ENCODE results near the gene DLG2.
"Not testable (repeated sequence)": the region's sequence is repeated elsewhere in the genome, so short reads cannot be mapped to it uniquely, and the experiment has no call there.

DLG2 gene

DNA sequence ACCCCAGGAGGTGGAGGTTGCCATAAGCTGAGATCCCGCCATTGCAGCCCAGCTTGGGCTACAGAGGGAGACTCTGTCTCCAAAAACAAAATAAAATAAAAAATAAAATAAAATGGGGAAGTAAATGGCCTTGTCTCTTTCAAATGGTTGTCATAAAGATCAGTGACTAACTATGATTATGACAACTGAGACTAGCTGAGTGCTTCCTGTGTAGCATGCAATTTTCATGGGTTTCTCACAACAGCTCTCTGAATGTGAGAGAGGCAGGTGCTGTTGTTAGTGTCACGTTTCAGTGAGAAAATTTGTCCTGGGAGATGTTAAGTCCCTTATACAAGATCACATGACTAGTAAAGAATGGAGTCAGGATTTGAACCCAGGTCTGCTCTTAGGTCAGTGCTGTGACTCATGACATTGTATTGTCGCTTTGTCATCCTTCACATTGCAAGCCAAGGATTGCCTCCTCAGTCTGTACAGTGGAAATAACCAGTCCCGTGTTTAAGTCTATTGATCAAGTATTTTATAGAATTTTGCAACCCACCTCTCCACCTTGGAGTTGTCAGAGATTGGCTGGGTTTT, 2177.7 kb downstream of the DLG2 start:
- no peak for DNase-seq (ENCODE audit: low spot score)

DNA sequence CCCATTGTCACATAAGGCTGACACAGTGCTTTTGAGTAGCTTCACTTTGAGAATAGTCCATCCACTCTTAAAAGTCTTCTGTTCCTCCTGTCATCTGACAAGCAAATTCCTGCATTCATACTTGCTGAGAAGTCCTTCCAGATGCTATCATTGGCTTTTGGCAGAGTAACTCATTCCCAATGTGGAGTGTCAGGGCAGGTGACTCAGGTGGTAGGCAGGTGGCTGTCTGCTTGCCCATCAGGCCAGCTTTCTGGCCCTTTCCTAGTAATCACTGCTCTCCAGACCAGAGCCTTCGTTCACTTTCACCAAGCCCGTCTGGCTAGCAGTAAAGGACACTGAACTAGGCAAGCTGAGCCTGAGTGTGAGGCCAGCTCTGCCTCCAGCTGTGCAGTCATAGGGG, 2178.5 kb downstream of the DLG2 start:
- no peak for DNase-seq (ENCODE audit: low spot score)

DNA sequence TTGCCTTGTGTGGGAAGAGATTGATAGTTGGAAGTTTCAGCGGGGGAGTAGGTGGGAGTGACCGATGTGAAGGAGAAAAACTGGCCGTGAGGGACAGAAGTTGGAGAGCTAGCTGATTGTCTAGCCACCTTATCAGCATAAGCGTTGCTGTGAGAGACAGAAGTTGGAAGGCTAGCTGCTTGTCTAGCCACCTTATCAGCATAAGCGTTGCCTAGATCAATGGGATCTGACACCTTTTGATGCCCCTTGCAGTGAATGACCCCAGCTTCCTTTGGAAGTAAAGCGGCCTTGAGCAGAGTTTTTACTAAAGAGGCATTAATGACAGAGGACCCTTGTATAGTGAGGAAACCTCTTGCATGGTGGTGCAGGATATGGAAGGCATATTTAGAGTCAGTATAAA, 2183.3 kb downstream of the DLG2 start:
- not testable (repeated sequence) for DNase-seq (ENCODE audit: low spot score)

DNA sequence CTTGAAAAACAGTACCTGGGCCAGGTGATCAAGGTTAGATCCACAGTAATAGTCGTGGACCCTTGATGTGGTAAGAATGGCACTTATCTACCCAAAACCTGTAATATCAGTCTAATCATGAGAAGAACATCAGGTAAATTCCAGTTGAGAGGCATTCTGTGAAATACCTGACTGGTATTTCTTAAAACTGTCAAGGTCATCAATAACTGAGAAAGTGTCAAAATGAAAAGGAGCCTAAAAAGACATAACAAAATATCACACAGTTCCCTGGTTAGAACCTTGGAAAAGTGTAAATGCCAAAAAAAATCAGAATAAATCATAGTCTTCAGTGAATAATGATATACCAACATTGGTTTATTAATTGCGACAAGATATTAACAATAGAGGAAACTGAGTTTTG, 2185.5 kb downstream of the DLG2 start:
- DNase-seq (ENCODE audit: low spot score), result no peak

DNA sequence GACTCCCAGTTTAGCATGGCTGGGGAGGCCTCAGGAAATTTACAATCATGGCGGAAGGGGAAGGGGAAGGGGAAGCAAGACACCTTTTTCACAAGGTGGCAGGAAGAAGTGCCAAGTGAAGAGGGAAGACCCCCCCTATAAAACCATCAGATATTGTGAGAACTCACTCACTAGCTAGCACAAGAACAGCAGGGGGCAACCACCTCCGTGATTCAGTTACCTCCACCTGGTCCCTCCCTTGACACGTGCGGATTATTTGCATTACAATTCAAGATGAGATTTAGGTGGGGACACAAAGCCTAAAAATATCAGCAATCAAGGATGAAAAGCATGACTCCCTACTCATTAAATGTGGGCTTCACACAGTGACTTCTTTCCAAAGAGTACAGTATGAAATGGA, 2186.0 kb downstream of the DLG2 start:
- DNase-seq (ENCODE audit: low spot score), result no peak

DNA sequence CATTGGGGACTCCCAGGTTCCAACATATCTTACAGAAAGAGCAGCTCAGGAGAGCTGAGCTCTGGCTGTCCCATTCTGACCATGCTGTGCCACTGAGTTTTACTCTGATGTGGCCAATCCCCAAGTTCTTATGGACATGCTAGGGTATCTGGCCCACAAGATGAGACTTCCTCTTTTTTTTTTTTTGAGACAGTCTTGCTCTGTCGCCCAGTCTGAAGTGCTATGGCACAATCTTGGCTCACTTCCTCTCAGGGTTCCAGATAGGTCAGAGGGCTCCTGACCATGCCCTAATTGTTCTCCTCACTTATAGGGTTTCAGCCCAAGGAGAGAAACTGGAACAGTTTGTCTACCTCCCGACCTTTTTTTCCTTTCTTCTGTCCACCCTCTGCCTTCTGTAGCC, 2188.7 kb downstream of the DLG2 start:
- DNase-seq (ENCODE audit: low spot score), result no peak

DNA sequence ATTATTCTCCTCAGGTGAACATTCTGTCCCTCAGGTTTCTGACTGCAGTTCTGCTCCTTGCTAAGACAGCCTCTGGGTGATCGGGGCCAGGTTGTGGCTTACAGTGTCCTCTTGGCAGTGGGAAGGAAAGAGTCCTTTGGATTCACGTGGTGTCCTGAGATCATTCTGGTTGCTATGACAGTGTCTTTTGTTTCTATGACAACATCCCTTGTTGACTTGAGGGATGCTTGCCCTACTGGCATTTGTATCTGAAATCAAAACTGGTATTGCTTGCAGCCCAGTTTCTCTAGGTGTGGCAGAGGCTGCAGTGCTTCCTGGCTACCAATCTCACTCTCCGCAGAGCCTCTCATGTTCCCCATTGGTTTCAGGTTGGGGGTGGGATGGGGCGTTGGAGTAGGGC, 2189.2 kb downstream of the DLG2 start:
- DNase-seq (ENCODE audit: low spot score), result no peak

DNA sequence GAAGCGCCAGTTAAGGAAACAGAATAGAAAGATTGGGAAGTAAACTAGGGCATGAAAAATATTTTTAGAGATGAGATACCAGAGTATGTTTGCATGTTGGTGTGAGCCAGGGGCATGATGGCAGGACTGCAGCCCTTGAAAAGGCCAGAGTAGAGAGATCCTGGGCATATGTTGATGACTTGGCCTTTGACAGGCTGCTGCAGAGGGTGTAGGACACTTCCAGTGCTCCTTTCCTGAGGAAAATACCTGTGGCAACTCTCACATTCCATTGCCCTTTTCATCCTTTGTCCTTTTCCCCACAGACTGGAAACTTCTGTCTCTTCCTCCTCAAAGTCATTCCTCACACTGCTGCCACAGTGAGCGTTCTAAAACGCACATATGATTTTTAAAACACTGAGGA, 2190.3 kb downstream of the DLG2 start:
- DNase-seq (ENCODE audit: low spot score), result no peak

DNA sequence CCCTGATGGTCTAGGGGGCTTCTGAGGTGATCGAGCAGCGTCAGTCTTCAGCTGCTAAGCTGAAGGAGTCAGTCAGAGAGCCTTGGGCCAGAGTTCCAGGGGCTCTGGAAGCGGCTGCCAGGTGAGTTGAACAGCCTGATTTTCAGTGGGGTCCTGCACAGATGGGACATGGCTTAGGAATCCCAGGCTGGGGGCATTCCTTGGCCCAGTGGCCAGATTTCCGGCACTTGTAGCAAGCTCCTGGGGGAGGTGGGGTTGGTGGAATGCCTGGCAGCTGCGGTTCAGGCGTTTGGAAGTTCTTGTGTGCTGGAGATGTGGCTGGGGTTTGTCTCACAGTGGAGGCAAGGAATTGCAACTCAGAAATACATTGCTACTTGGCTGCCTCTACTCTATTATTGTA, 2192.3 kb downstream of the DLG2 start:
- not testable (repeated sequence) for DNase-seq (ENCODE audit: low spot score)

DNA sequence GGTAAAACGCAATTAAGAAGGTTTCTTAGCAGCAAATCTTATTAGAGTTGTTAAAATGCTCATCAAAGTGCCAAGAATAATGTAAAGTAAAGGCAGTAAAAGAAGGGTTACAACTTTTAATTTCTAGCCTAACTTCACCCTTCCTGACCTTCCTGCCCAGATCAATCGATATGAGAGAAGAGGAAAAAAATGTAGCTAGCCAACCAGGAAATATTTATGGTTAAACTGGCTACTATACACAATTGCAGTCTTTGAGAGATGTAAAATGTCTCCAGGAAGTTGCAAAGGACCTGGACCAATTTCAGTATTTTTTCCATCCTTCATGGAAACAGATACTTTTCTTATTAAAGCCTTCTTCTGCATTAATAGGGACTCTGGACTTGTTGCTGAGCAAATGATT, 2199.2 kb downstream of the DLG2 start:
- DNase-seq (ENCODE audit: low spot score), result no peak

DNA sequence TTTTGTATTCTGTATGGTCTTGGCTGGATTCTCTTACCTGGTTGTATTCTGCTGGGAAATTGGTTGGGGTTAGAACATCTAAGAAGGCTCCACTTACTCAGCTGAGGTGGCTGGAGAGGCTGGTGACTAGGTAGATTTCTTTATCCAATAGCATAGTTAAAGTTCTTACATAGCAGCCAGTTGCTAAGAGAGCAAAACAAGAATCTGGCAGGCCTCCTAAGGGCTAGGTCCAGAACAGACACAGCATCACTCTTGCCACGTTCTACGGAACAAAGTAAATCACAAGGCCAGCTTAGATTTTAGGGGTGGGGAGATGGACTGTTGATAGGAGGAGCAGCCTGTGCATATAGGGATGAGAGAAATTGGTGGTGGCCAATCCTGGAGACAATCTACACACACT, 2199.6 kb downstream of the DLG2 start:
- no peak for DNase-seq (ENCODE audit: low spot score)

DNA sequence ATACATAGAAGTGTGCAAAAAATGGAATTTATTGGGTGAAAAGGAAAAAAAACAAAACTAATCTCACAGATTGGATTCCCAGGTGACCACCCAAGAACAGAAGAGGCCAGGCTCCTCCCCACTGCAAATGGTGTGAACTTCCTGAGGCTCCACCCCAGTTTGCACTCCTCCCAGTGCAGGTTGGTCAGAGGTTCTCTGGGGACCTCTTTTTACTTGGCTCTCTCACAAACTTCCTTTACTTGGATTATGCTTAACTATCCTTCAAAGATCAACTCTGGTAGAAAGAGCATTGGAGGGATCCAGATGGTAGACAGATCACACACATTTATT, 2202.0 kb downstream of the DLG2 start:
- DNase-seq (ENCODE audit: low spot score), result no peak

DNA sequence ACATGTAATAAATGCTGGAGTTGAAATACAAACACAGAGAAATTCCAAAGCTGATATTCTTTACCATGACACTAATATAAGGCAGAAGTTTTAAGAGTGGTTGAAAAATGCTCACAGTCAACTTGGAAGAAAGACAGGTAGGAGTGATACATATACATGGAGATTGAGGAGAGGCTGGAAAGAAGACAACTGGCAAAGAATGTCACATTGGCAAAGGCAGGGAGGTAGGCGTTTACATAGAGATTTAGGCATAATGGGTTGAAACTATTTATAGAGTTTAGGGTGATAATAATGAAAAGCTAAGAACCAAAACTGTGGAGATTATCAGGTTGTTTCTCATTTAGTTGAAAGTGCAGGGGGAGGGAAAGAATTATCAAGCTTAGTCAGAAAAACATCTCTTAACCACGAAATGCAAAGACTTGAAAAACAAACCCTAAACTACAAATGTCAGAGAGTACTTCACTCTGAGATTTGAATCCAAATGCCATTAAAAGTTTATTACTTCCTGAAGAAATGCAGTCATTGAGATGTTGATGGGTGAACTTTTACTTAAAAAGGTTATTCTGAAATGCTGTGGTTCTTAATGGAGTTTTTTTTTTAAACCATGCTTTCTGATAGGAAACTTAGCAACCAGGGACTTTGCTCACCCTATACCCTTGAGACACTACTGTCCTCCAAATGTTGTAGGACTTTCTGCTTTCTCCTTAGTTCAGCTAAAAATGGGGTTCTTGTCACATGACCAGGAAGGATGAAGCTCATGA, 2202.6 kb downstream of the DLG2 start:
- DNase-seq (ENCODE audit: low spot score), result no peak

DNA sequence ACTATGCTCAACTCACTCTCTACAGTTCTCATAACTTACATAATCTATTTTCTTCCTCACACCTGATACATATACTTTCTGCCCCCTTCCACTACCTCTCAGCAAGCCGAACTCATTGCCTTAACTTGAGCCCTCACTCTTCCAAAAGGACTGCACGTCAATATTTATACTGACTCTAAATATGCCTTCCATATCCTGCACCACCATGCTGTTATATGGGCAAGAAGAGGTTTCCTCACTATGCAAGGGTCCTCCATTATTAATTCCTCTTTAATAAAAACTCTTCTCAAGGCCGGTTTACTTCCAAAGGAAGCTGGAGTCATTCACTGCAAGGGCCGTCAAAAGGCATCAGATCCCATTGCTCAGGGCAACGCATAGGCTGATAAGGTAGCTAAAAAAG, 2204.5 kb downstream of the DLG2 start:
- DNase-seq (ENCODE audit: low spot score), result not testable (repeated sequence)

DNA sequence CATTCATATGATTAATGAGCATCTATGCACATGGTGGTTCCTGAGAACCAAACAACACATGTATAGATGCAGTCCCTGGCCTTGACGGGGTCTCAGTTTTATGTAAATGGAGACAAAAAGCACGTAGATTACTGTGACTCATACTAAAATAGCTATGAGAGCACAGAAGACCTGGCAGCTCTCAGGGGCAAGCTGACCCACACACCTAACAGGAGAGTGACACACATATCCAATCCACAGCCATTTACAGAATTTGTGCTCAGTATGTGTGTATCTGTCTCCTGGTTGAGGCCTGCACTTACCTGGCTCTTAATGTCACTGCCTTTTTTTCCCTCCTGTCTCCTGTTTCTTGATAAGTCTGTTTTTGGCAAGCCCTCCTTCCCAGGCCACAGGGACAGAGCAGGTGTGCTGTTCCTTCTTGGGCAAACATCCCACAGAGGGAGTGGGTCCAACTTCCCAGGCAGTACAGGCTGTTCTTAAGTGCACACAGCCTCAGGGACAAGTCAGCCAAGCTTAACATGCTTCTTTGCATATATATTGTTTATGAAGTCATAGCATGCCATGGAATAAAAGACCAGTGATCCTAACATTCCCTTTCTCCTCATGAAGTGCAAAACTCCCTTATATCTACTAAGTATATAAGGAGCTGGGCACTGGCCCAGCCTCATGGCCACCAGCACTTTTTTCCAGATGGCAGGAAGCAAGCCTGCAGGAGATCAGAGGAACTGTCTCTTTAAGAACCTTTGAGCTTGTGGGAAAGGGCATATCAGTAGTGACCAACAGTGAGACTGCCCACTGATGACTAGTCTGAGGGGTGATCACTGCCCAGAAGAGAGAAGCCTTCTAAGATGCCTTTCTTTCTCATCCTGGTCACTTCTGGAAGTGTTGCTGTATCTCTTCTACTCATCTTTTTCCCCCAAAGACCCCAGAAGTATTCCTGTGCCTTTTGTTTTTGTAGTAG, 2216.3 kb downstream of the DLG2 start:
- no peak for DNase-seq (ENCODE audit: low spot score)

DNA sequence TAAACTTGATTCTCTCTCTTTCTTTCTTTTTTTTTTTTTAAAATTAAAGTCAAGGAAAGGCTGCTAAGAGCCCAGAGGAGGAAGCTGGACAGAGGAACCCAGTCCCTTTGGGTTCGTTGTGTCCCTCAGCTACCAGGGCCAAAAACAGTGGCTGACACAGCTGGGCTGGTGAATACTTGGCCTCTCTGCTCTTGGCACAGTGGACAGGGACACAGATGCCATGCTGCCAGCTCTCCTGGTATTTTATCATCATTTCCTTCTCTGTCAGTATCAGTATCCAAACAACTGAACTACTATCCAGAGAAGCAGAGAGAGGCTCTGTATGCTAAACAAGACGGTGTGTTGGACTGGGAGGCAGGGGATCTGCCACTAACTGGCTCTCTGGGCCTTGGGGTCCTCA, 2217.3 kb downstream of the DLG2 start:
- no peak for DNase-seq (ENCODE audit: low spot score)

DNA sequence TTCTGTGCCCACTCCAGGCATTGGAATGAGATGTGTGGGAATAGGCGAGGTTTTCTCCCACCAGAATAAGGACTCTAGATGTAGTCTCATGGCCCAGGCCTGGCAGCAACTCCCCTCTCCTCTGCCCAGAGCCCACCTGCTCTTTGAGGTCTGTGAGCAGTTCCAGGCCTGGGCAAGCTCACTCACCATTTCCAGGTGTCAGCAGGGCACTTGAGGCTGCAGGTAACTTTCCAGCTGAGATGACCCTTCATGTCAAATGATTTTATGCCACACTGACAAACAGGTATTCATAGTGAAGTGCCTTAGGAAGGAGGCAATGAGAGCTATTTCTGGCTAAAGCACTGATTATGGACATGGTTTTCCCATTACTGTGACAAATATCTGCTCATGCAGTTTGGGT, 2217.7 kb downstream of the DLG2 start:
- DNase-seq (ENCODE audit: low spot score), result no peak

DNA sequence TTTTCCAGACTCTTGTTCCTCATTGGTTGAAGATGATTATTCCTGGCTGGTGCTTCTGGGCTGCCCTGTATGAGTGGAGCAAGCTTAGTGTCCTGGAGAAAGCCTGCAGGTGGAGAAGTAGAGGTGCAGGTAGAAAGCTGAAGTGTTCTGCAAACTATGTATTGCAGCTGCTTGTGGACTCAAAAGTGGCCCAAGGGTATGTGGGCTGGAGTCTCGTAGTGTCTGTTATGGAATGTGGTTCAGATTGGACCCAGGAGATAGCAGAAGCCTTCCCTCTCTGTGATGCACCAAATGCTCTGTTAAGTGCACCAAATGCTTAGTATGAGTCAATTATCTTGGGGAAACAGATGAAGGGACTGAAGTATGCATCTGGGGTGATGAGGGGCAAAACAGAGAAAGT, 2218.2 kb downstream of the DLG2 start:
- no peak for DNase-seq (ENCODE audit: low spot score)
